DOHH2 (cell line): ENCODE measurements around the gene CCDC194.

Experiments
- H3F3A ChIP-seq: fragments of 200-600 bp; sonication (generic), shearing (Covaris generic); 2 replicates; pipeline ENCODE4 v1.6.0; 2016; ENCODE audit warnings: antibody characterized with exemption, mild to moderate bottlenecking; ENCODE audit not compliant: control insufficient read depth, insufficient read depth
- H3K27ac ChIP-seq: fragments of 200-600 bp; sonication (generic); 2 replicates; pipeline ENCODE4 v1.5.1; 2014; ENCODE audit warnings: low read depth, mild to moderate bottlenecking, low read length, moderate library complexity
- H3K27me3 ChIP-seq: fragments of 200-600 bp; sonication (generic); 2 replicates; pipeline ENCODE4 v1.6.1; 2014; ENCODE audit warnings: mild to moderate bottlenecking, low read length, mixed read lengths; ENCODE audit not compliant: control insufficient read depth
- H3K36me3 ChIP-seq: fragments of 200-600 bp; sonication (generic); 2 replicates; pipeline ENCODE4 v1.6.1; 2014; ENCODE audit warnings: mild to moderate bottlenecking, low read length, moderate library complexity, mixed read lengths; ENCODE audit not compliant: control insufficient read depth
- H3K4me1 ChIP-seq: fragments of 200-600 bp; sonication (generic); 2 replicates; pipeline ENCODE4 v1.6.1; 2014; ENCODE audit warnings: mild to moderate bottlenecking, low read length, mixed read lengths; ENCODE audit not compliant: control insufficient read depth
- H3K4me2 ChIP-seq: fragments of 200-600 bp; sonication (generic); 2 replicates; pipeline ENCODE4 v1.6.0; 2014; ENCODE audit warnings: mild to moderate bottlenecking, low read length, moderate library complexity
- H3K4me3 ChIP-seq: fragments of 200-600 bp; sonication (generic); 2 replicates; pipeline ENCODE4 v1.5.1; 2014; ENCODE audit warnings: mild to moderate bottlenecking, low read length, mixed read lengths
- H3K79me2 ChIP-seq: fragments of 200-600 bp; sonication (generic); 2 replicates; pipeline ENCODE4 v1.6.1; 2014; ENCODE audit warnings: mild to moderate bottlenecking, low read length, mixed read lengths; ENCODE audit not compliant: control insufficient read depth
- H3K9me2 ChIP-seq: fragments of 200-600 bp; sonication (generic); replicated peaks from 2 replicates; pipeline ENCODE4 v1.6.1; 2014; ENCODE audit warnings: mild to moderate bottlenecking, low read length, mixed read lengths; ENCODE audit not compliant: control insufficient read depth
- H3K9me3 ChIP-seq: fragments of 200-600 bp; sonication (generic); 2 replicates; pipeline ENCODE4 v1.6.1; 2014; ENCODE audit warnings: antibody characterized with exemption, low read length, mixed read lengths; ENCODE audit not compliant: control insufficient read depth, insufficient read depth
- H4K20me1 ChIP-seq: fragments of 200-600 bp; sonication (generic); 2 replicates; pipeline ENCODE4 v1.6.0; 2014; ENCODE audit warnings: low read depth, mild to moderate bottlenecking, antibody characterized with exemption, low read length, moderate library complexity; ENCODE audit not compliant: control insufficient read depth, insufficient read depth
- CTCF ChIP-seq: fragments of 200-600 bp; sonication (generic); IDR thresholded peaks from one replicate; pipeline ENCODE4 v1.5.1; 2014; ENCODE audit warnings: antibody characterized with exemption, mild to moderate bottlenecking, low read depth, low read length; ENCODE audit not compliant: poor library complexity, severe bottlenecking
- EZH2phosphoT487 ChIP-seq: fragments of 200-600 bp; sonication (generic); IDR thresholded peaks from 2 replicates; pipeline ENCODE4 v1.6.1; 2017; ENCODE audit warnings: borderline replicate concordance, mild to moderate bottlenecking, antibody characterized with exemption, low read length, moderate library complexity, mixed read lengths

CCDC194 gene

GRCh38 chr19:17357078-17357666 lies 36.8 kb downstream of the CCDC194 start:
- no peaks in the 10 kb centered on the region for H3K9me3 ChIP-seq
- H4K20me1 ChIP-seq = no peaks in the 10 kb centered on the region
- H3K36me3 ChIP-seq = no peaks in the 10 kb centered on the region
- TF ChIP-seq CTCF (no peak), EZH2phosphoT487 (no peak)
- no peaks in the 10 kb centered on the region for H3F3A ChIP-seq
- no peak overlapping the region for H3K4me3 ChIP-seq
- no peaks in the 10 kb centered on the region for H3K4me1 ChIP-seq
- H3K4me2 ChIP-seq = no peak overlapping the region
- H3K27me3 ChIP-seq = no peaks in the 10 kb centered on the region
- H3K27ac ChIP-seq = no peak overlapping the region
- H3K9me2 ChIP-seq = no peaks in the 10 kb centered on the region
- no peaks in the 10 kb centered on the region for H3K79me2 ChIP-seq

GRCh38 chr19:17353386-17353785 lies 40.6 kb downstream of the CCDC194 start:
- H4K20me1 ChIP-seq = no peaks in the 10 kb centered on the region
- H3K4me1 ChIP-seq = peaks cover 30% of the 10 kb centered on the region
- TF ChIP-seq EZH2phosphoT487 = no peak
- TF ChIP-seq CTCF = no peak
- no peak overlapping the region for H3K4me2 ChIP-seq
- no peak overlapping the region for H3K27ac ChIP-seq
- H3K9me2 ChIP-seq = no peaks in the 10 kb centered on the region
- no peaks in the 10 kb centered on the region for H3K36me3 ChIP-seq
- H3F3A ChIP-seq = no peaks in the 10 kb centered on the region
- H3K4me3 ChIP-seq = no peak overlapping the region
- 0 out of 2 replicates have a peak, but pooled peaks cover 3% of the 10 kb centered on the region for H3K27me3 ChIP-seq
- no peaks in the 10 kb centered on the region for H3K79me2 ChIP-seq
- no peaks in the 10 kb centered on the region for H3K9me3 ChIP-seq

- Histone ChIP-seq H3K4me2 (no peak overlapping the region), H3K4me1 (peaks cover 32% of the 10 kb centered on the region), H4K20me1 (no peaks in the 10 kb centered on the region), H3K27ac (no peak overlapping the region), H3K9me2 (no peaks in the 10 kb centered on the region), H3K4me3 (no peak overlapping the region), H3K79me2 (no peaks in the 10 kb centered on the region), H3K9me3 (no peaks in the 10 kb centered on the region), H3F3A (no peaks in the 10 kb centered on the region), H3K27me3 (0 out of 2 replicates have a peak, but pooled peaks cover 3% of the 10 kb centered on the region), H3K36me3 (no peaks in the 10 kb centered on the region)
- TF ChIP-seq CTCF (no peak), EZH2phosphoT487 (no peak)
Observed at GRCh38 chr19:17352608-17353280, 41.3 kb downstream of the CCDC194 start.
